HCT116 (cell line): ENCODE results near the gene CHID1. TPM values are rescaled to one million over a fixed set of nuclear protein-coding genes. Genes with fewer than 3 reads are reported as not detected.

Experiments used
- ATAC-seq: fragments of 200-7000 bp; cut with Tn5 transposase; 2 replicates; pipeline ENCODE4 v1.9.1; 2020; ENCODE audit warnings: mild to moderate bottlenecking, moderate library complexity
- BruUV-seq: library from RNA; stranded (reverse); fragments of 400-500 nt; replicated peaks from 2 replicates; lab custom pipeline; 2021; lab: Mats Ljungman, UMichigan
- CTCF ChIA-PET: fragments of 300-600 bp; sonication (Branson Sonifier 250); formaldehyde crosslinking; loops from one replicate; lab custom pipeline; 2021; ENCODE audit warnings: antibody characterized with exemption; lab: Charles Lee
- POLR2A ChIA-PET: fragments of 300-600, 350-600 bp; sonication (Branson Sonifier 250); formaldehyde crosslinking; loops from one replicate; lab custom pipeline; 2021; ENCODE audit warnings: antibody characterized with exemption; lab: Charles Lee
- RAD21 ChIA-PET, 2 experiments: fragments of 300-600 bp; sonication (Branson Sonifier 250); formaldehyde crosslinking; loops; one replicate each; lab custom pipeline; 2023; ENCODE audit warnings: low total read pairs in 2 of 2; ENCODE audit not compliant: uncharacterized antibody in 2 of 2, unreplicated experiment in 2 of 2, low non-redundant PET in 1 of 2; lab: Charles Lee
- DNase-seq: peaks from one replicate; pipeline ENCODE4 v3.0.0-alpha.2; 2010; ENCODE audit warnings: low read depth, low spot score
- H2AFZ ChIP-seq: fragments of 200-600 bp; shearing (Covaris generic), sonication (generic); 2 replicates; pipeline ENCODE4 v1.6.1; 2017; ENCODE audit warnings: low read depth, mixed run types, mixed read lengths, antibody characterized with exemption, low read length; ENCODE audit not compliant: poor library complexity, severe bottlenecking
- H3K27ac ChIP-seq: 2 replicates; pipeline ENCODE4 v1.5.1; 2012; ENCODE audit warnings: low read depth, low read length
- H3K27me3 ChIP-seq: fragments of 200-600 bp; sonication (generic); 2 replicates; pipeline ENCODE4 v1.6.1; 2016; ENCODE audit warnings: mixed run types, low read length, mixed read lengths; ENCODE audit not compliant: insufficient read depth
- H3K36me3 ChIP-seq, 2 experiments: fragments of 200-500 bp in 1 of 2; fragments of 200-600 bp in 1 of 2; sonication (Bioruptor generic) in 1 of 2; sonication (generic) in 1 of 2; 2 replicates each; pipeline versions ENCODE4 v1.5.1 to v1.6.1; 2014 to 2016; ENCODE audit warnings: low read length in 2 of 2, inconsistent platforms in 1 of 2, mixed read lengths in 1 of 2, mixed run types in 1 of 2; ENCODE audit not compliant: insufficient read depth in 2 of 2, control insufficient read depth in 1 of 2
- H3K4me1 ChIP-seq, 2 experiments: fragments of 200-600 bp in 1 of 2; sonication (generic) in 1 of 2; 2 replicates each; pipeline versions ENCODE4 v1.5.1 to v1.6.1; 2012 to 2017; ENCODE audit warnings: low read length in 2 of 2, inconsistent platforms in 1 of 2, mild to moderate bottlenecking in 1 of 2, mixed read lengths in 1 of 2, mixed run types in 1 of 2, moderate library complexity in 1 of 2; ENCODE audit not compliant: insufficient read depth in 2 of 2, control insufficient read depth in 1 of 2
- H3K4me2 ChIP-seq: fragments of 200-600 bp; sonication (generic); 2 replicates; pipeline ENCODE4 v1.6.1; 2017; ENCODE audit warnings: mixed run types, low read length, mixed read lengths
- H3K4me3 ChIP-seq, 2 experiments: fragments of 200-600 bp in 1 of 2; sonication (generic) in 1 of 2; replicated peaks in 1 of 2; 2 replicates each; pipeline ENCODE4 v1.5.1; 2011 to 2016; ENCODE audit warnings: low read length in 2 of 2, control low read depth in 1 of 2, low read depth in 1 of 2, mild to moderate bottlenecking in 1 of 2, mixed read lengths in 1 of 2, mixed run types in 1 of 2
- H3K79me2 ChIP-seq: fragments of 200-600 bp; sonication (generic); 2 replicates; pipeline ENCODE4 v1.6.1; 2017; ENCODE audit warnings: mild to moderate bottlenecking, mixed run types, low read length, moderate library complexity, mixed read lengths; ENCODE audit not compliant: insufficient read depth
- H3K9ac ChIP-seq: fragments of 200-600 bp; sonication (generic); 2 replicates; pipeline ENCODE4 v1.6.1; 2016; ENCODE audit warnings: low read length, mixed read lengths
- H3K9me2 ChIP-seq: fragments of 200-600 bp; sonication (generic), shearing (Covaris generic); 2 replicates; pipeline ENCODE4 v1.6.1; 2017; ENCODE audit warnings: mixed run types, mild to moderate bottlenecking, moderate library complexity; ENCODE audit not compliant: insufficient read depth
- H3K9me3 ChIP-seq, 2 experiments: fragments of 200-500 bp in 1 of 2; fragments of 200-600 bp in 1 of 2; sonication (Bioruptor generic) in 1 of 2; sonication (generic) in 1 of 2; 2 replicates each; pipeline ENCODE4 v1.6.1; 2014 to 2017; ENCODE audit warnings: low read length in 2 of 2, mixed read lengths in 2 of 2, inconsistent platforms in 1 of 2, low read depth in 1 of 2, mild to moderate bottlenecking in 1 of 2, mixed run types in 1 of 2, moderate library complexity in 1 of 2; ENCODE audit not compliant: control insufficient read depth in 1 of 2, insufficient read depth in 1 of 2
- H4K20me1 ChIP-seq: fragments of 200-600 bp; sonication (generic), shearing (Covaris generic); 2 replicates; pipeline ENCODE4 v1.6.1; 2017; ENCODE audit warnings: mixed run types, mild to moderate bottlenecking, moderate library complexity; ENCODE audit not compliant: insufficient read depth
- EGR1 ChIP-seq: IDR thresholded peaks from 2 replicates; pipeline ENCODE4 v1.6.1; 2012; ENCODE audit warnings: low read depth
- EZH2phosphoT487 ChIP-seq: fragments of 200-600 bp; IDR thresholded peaks from 2 replicates; pipeline ENCODE4 v1.6.1; 2018; ENCODE audit warnings: antibody characterized with exemption, borderline replicate concordance
- JUND ChIP-seq: IDR thresholded peaks from 2 replicates; pipeline ENCODE4 v1.6.1; 2012
- POLR2A ChIP-seq: IDR thresholded peaks from 2 replicates; pipeline ENCODE4 v1.7.0; 2011; ENCODE audit warnings: borderline replicate concordance; ENCODE audit not compliant: insufficient read depth, insufficient read length; ENCODE audit errors: extremely low read depth
- POLR2AphosphoS5 ChIP-seq: IDR thresholded peaks from 2 replicates; pipeline ENCODE4 v1.6.1; 2011; ENCODE audit warnings: mild to moderate bottlenecking, low read depth, low read length, moderate library complexity
- RAD21 ChIP-seq: IDR thresholded peaks from 2 replicates; pipeline ENCODE4 v1.6.1; 2012; ENCODE audit warnings: low read depth, mild to moderate bottlenecking
- SIN3A ChIP-seq: IDR thresholded peaks from 2 replicates; pipeline ENCODE4 v1.6.1; 2012; ENCODE audit warnings: low read depth
- SP1 ChIP-seq: IDR thresholded peaks from 2 replicates; pipeline ENCODE4 v1.6.1; 2012; ENCODE audit warnings: low read depth
- SRF ChIP-seq: IDR thresholded peaks from 2 replicates; pipeline ENCODE4 v1.6.1; 2012; ENCODE audit warnings: low read depth
- TCF7L2 ChIP-seq: IDR thresholded peaks from 2 replicates; pipeline ENCODE4 v1.7.0; 2011; ENCODE audit warnings: borderline replicate concordance, inconsistent platforms; ENCODE audit not compliant: insufficient read depth, insufficient read length; ENCODE audit errors: extremely low read depth
- YY1 ChIP-seq: IDR thresholded peaks from 2 replicates; pipeline ENCODE4 v1.6.1; 2011; ENCODE audit warnings: low read length, low read depth, moderate library complexity, mild to moderate bottlenecking; ENCODE audit not compliant: insufficient replicate concordance; ENCODE audit errors: extremely low read depth
- ZFX ChIP-seq: fragments of 450-650 bp; IDR thresholded peaks from 2 replicates; pipeline ENCODE4 v1.6.1; 2017
- ZNF274 ChIP-seq: fragments of 200-500 bp; sonication (Bioruptor generic); IDR thresholded peaks from 2 replicates; pipeline ENCODE4 v1.6.1; 2014; ENCODE audit warnings: mild to moderate bottlenecking, low read depth, low read length, inconsistent platforms
- intact Hi-C: fragments of 100-400 bp; cut with micrococcal nuclease; formaldehyde crosslinking; loops from 2 replicates; pipeline ENCODE4 v1.10.0; 2022
- total RNA-seq: library from RNA; stranded (reverse); gene quantifications from one replicate; pipeline ENCODE4 v1.2.1, GENCODE V29; 2021; ENCODE audit not compliant: unreplicated experiment
- TF ChIP-seq, protein P1 (sequence below): IDR thresholded peaks from 2 replicates; pipeline ENCODE4 v1.6.1; 2012
- TF ChIP-seq, protein P2 (sequence below): IDR thresholded peaks from 2 replicates; pipeline ENCODE4 v1.6.1; 2012; ENCODE audit warnings: low read depth
- TF ChIP-seq, protein P3 (sequence below), 3 experiments: fragments of 200-600 bp in 1 of 3; sonication (generic) in 1 of 3; IDR thresholded peaks in 2 of 3; conservative IDR thresholded peaks in 1 of 3; 2 replicates each; pipeline ENCODE4 v1.5.1; 2012 to 2017; ENCODE audit warnings: low read depth in 2 of 3, low read length in 2 of 3, antibody characterized with exemption in 1 of 3, borderline replicate concordance in 1 of 3, control low read depth in 1 of 3, mild to moderate bottlenecking in 1 of 3, mixed read lengths in 1 of 3, mixed run types in 1 of 3, moderate library complexity in 1 of 3; ENCODE audit not compliant: insufficient read depth in 1 of 3
- TF ChIP-seq, protein P4 (sequence below): IDR thresholded peaks from 2 replicates; pipeline ENCODE4 v1.6.1; 2012
- TF ChIP-seq, protein P5 (sequence below): IDR thresholded peaks from 2 replicates; pipeline ENCODE4 v1.6.1; 2011; ENCODE audit warnings: mild to moderate bottlenecking, low read length, moderate library complexity; ENCODE audit not compliant: insufficient replicate concordance; ENCODE audit errors: extremely low read depth

Gene CHID1
- total RNA-seq, 1 experiment from 2014 or later: 102 TPM

DNA sequence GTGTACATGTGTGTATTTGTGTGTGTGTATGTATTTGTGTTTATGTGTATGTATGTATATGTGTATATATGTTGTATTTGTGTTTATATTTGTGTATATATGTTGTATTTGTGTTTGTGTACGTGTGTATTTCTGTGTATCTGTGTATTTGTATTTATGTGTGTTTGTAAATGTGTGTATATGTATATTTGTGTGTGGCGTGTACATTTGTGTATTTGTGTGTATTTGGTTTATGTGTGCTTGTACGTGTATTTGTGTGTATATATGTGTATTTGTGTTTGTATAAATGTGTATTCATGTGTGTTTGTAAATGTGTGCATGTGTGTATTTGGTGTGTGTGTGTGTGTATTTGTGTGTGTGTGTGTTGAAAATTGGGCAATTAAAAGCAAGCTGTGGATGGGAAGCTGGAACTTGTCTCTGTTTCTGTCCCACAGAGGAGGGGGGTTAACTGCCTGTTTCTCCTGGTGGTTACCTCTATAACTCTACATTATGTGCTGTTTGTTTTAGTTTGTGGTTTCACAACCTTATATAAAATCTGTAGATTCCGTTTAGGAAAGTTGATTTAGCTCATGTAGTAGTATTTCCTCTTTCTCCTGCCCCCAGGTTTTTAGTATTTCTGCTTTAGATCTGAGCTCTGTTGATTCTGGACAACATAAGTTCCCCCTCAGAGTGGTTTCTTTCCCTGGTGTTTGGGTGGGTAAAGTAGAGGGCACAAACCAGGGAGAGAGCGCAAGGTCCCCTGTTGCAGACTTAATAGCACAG lies 44.0 kb upstream of the CHID1 start:
- POLR2A ChIA-PET: no interaction called here

More for the DNA sequence above, 44.0 kb upstream of the CHID1 start:
- Histone ChIP-seq H3K79me2 (peaks cover 79% of the 10 kb centered on the region), H3K4me1 (no peaks in the 10 kb centered on the region), H3K36me3 (peaks cover 0 to under 1% of the 10 kb centered on the region in 2 experiments; a peak in 3 of 4 replicates), H4K20me1 (peaks cover 6% of the 10 kb centered on the region; the same call in 1 of the 2 replicates), H3K4me3 (no peak overlapping the region), H3K4me2 (no peak overlapping the region), H3K9me3 (0 out of 4 replicates have a peak, but pooled peaks cover 0 to 2% of the 10 kb centered on the region in 2 experiments), H2AFZ (no peak overlapping the region), H3K9ac (no peak overlapping the region), H3K27ac (no peak overlapping the region), H3K9me2 (no peaks in the 10 kb centered on the region), H3K27me3 (no peaks in the 10 kb centered on the region)
- intact Hi-C loops: no loop called here
- TF ChIP-seq, protein P1, sequence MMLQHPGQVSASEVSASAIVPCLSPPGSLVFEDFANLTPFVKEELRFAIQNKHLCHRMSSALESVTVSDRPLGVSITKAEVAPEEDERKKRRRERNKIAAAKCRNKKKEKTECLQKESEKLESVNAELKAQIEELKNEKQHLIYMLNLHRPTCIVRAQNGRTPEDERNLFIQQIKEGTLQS: no peak
- TF ChIP-seq ZFX (no peak), YY1 (no peak), EZH2phosphoT487 (no peak), POLR2AphosphoS5 (no peak), RAD21 (no peak), ZNF274 (no peak), JUND (no peak), SP1 (no peak), POLR2A (no peak), TCF7L2 (no peak), SRF (no peak), EGR1 (no peak), SIN3A (no peak)
- TF ChIP-seq, protein P2, sequence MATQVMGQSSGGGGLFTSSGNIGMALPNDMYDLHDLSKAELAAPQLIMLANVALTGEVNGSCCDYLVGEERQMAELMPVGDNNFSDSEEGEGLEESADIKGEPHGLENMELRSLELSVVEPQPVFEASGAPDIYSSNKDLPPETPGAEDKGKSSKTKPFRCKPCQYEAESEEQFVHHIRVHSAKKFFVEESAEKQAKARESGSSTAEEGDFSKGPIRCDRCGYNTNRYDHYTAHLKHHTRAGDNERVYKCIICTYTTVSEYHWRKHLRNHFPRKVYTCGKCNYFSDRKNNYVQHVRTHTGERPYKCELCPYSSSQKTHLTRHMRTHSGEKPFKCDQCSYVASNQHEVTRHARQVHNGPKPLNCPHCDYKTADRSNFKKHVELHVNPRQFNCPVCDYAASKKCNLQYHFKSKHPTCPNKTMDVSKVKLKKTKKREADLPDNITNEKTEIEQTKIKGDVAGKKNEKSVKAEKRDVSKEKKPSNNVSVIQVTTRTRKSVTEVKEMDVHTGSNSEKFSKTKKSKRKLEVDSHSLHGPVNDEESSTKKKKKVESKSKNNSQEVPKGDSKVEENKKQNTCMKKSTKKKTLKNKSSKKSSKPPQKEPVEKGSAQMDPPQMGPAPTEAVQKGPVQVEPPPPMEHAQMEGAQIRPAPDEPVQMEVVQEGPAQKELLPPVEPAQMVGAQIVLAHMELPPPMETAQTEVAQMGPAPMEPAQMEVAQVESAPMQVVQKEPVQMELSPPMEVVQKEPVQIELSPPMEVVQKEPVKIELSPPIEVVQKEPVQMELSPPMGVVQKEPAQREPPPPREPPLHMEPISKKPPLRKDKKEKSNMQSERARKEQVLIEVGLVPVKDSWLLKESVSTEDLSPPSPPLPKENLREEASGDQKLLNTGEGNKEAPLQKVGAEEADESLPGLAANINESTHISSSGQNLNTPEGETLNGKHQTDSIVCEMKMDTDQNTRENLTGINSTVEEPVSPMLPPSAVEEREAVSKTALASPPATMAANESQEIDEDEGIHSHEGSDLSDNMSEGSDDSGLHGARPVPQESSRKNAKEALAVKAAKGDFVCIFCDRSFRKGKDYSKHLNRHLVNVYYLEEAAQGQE: no peak
- TF ChIP-seq, protein P3, sequence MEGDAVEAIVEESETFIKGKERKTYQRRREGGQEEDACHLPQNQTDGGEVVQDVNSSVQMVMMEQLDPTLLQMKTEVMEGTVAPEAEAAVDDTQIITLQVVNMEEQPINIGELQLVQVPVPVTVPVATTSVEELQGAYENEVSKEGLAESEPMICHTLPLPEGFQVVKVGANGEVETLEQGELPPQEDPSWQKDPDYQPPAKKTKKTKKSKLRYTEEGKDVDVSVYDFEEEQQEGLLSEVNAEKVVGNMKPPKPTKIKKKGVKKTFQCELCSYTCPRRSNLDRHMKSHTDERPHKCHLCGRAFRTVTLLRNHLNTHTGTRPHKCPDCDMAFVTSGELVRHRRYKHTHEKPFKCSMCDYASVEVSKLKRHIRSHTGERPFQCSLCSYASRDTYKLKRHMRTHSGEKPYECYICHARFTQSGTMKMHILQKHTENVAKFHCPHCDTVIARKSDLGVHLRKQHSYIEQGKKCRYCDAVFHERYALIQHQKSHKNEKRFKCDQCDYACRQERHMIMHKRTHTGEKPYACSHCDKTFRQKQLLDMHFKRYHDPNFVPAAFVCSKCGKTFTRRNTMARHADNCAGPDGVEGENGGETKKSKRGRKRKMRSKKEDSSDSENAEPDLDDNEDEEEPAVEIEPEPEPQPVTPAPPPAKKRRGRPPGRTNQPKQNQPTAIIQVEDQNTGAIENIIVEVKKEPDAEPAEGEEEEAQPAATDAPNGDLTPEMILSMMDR (IDR thresholded peaks at IDR 0.05 in 2 of 3, conservative IDR thresholded peaks at IDR 0.05 in 1 of 3; ENCODE audit: borderline replicate concordance in 1 of 3, insufficient read depth in 1 of 3, low read depth in 2 of 3, low read length in 2 of 3): no peak
- TF ChIP-seq, protein P4, sequence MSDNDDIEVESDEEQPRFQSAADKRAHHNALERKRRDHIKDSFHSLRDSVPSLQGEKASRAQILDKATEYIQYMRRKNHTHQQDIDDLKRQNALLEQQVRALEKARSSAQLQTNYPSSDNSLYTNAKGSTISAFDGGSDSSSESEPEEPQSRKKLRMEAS: no peak
- TF ChIP-seq, protein P5, sequence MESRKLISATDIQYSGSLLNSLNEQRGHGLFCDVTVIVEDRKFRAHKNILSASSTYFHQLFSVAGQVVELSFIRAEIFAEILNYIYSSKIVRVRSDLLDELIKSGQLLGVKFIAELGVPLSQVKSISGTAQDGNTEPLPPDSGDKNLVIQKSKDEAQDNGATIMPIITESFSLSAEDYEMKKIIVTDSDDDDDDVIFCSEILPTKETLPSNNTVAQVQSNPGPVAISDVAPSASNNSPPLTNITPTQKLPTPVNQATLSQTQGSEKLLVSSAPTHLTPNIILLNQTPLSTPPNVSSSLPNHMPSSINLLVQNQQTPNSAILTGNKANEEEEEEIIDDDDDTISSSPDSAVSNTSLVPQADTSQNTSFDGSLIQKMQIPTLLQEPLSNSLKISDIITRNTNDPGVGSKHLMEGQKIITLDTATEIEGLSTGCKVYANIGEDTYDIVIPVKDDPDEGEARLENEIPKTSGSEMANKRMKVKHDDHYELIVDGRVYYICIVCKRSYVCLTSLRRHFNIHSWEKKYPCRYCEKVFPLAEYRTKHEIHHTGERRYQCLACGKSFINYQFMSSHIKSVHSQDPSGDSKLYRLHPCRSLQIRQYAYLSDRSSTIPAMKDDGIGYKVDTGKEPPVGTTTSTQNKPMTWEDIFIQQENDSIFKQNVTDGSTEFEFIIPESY: no peak
- DNase-seq (no peak), ATAC-seq (no peak)
- ChIA-PET RAD21 (no interaction called here), CTCF (no interaction called here)
- no TSS peak for BruUV-seq
